Measurements from ENCODE around the gene LGALS3.
"Not testable (repeated sequence)": the region's sequence is repeated elsewhere in the genome, so short reads cannot be mapped to it uniquely, and the experiment has no call there.

Gene LGALS3

DNA sequence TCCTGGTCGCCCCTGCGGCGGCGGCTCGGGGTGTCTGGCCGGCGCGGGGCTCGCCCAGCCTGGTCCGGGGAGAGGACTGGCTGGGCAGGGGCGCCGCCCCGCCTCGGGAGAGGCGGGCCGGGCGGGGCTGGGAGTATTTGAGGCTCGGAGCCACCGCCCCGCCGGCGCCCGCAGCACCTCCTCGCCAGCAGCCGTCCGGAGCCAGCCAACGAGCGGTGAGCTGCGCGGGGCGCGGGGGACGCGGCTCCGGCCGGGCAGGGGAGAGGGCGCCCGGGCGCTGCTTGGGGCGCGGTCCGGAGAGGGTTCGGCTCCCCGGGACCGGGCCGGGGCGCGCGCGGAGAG, at the start of gene LGALS3:
Gene LGALS3, plus strand, starts transcription at position 167 of the 342 bp plus-strand sequence. CDS start 8,122 bp downstream, outside the sequence.
- Histone ChIP-seq H3K36me3 (ENCODE audit: insufficient read depth, low read length) (peaks cover 4% of the 10 kb centered on the region), H3K4me1 (ENCODE audit: control insufficient read depth, insufficient read depth, low read length, unreplicated experiment) (peaks cover 62% of the 10 kb centered on the region), H2AFZ (ENCODE audit: low read length, unreplicated experiment) (peak within 1 kb of the TSS; percentile 49), H3K4me3 (ENCODE audit: low read depth, low read length) (peak within 1 kb of the TSS; percentile 90), H3K27me3 (ENCODE audit: insufficient read depth, low read length) (no peaks in the 10 kb centered on the region), H3K27ac (ENCODE audit: low read depth, low read length) (peak within 1 kb of the TSS; percentile 74), H3K79me2 (ENCODE audit: control insufficient read depth, insufficient read depth, low read length, unreplicated experiment) (peaks cover 48% of the 10 kb centered on the region)

DNA sequence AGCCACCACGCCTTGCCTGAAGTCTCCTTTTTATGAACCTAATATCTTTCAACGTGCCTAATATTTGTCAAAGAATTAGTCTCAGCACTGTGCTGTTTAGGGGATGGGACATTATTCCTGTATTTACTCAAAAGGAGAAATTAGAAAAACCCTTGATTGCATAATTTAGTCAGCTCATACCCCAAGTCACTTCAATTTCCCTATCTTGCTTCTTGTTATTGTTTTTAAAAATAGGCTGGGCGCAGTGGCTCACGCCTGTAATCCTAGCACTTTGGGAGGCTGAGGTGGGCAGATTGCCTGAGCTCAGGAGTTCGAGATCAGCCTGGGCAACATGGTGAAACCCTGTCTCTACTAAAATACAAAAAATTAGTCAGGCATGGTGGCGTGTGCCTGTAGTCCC, 49.1 kb upstream of the LGALS3 start:
- not testable (repeated sequence) for H3K4me3 ChIP-seq (ENCODE audit: low read depth, low read length); H3K79me2 ChIP-seq (ENCODE audit: control insufficient read depth, insufficient read depth, low read length, unreplicated experiment); H3K4me1 ChIP-seq (ENCODE audit: control insufficient read depth, insufficient read depth, low read length, unreplicated experiment); H3K36me3 ChIP-seq (ENCODE audit: insufficient read depth, low read length); H2AFZ ChIP-seq (ENCODE audit: low read length, unreplicated experiment); H3K27ac ChIP-seq (ENCODE audit: low read depth, low read length); H3K27me3 ChIP-seq (ENCODE audit: insufficient read depth, low read length)

DNA sequence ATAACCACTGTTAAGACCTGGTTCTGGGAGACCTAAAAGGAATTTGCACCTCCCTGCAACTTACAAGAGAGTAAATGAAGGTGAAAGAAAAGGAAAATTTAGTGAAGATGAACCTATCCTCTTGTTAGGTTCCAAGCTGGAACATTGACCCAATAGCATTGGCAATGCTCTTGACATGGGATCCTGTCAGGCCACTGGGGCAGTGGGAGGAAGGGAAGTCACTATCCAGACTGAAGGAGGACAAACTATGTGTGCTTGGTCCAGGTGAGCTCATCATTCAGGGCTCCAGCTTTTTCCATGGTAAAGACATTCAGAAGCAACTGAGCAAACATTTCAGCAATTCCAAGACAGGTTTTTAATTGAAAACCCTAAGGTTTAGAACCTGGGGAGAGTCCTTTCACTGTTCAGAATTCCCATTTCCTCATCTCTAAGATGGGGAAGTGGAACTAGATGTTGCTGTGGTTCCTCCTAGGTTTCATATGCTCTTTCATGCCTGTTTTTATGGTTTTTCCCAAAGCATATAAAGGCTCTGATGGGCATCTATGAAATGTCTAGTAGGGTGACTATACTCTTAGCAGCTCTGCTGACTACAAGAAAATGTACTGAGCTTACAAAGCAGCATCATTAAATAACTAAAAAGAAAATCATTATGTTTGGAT, 44.5 kb upstream of the LGALS3 start:
- Histone ChIP-seq H3K79me2 (ENCODE audit: control insufficient read depth, insufficient read depth, low read length, unreplicated experiment) (no peaks in the 10 kb centered on the region), H2AFZ (ENCODE audit: low read length, unreplicated experiment) (no peak overlapping the region), H3K27me3 (ENCODE audit: insufficient read depth, low read length) (no peaks in the 10 kb centered on the region), H3K4me3 (ENCODE audit: low read depth, low read length) (no peak overlapping the region), H3K36me3 (ENCODE audit: insufficient read depth, low read length) (no peaks in the 10 kb centered on the region), H3K27ac (ENCODE audit: low read depth, low read length) (no peak overlapping the region), H3K4me1 (ENCODE audit: control insufficient read depth, insufficient read depth, low read length, unreplicated experiment) (peaks cover 4% of the 10 kb centered on the region)

DNA sequence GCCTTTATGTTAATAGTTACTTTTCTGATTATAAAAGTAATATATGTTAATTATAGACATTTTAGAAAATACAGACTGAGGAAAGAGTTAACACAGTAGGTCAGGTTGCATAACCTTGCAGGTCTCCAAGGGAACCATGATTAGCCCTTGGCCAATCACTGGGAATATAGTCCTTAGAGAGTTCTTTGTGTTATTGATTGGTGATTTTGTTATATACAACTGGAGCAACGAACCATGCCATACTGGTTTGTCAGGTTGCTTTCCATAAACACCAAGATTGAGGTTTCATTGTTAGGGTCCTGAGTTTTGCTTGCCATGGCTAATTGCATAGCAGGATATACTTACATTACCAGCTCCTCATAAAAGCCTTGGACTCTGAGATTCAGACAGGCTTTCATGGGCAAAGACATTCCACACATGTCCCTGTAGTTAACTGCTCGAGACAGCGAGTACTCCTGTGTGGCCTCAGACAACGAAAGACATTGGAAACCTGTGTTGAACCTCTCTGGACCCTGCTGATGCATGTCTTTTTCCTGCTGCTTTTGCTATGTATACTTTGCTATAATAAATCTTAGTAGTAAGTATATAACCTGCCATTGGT, 43.9 kb upstream of the LGALS3 start:
- no peak overlapping the region for H3K27ac ChIP-seq (ENCODE audit: low read depth, low read length)
- H3K4me1 ChIP-seq (ENCODE audit: control insufficient read depth, insufficient read depth, low read length, unreplicated experiment): peaks cover 4% of the 10 kb centered on the region
- no peaks in the 10 kb centered on the region for H3K27me3 ChIP-seq (ENCODE audit: insufficient read depth, low read length)
- H2AFZ ChIP-seq (ENCODE audit: low read length, unreplicated experiment): no peak overlapping the region
- H3K4me3 ChIP-seq (ENCODE audit: low read depth, low read length): no peak overlapping the region
- H3K79me2 ChIP-seq (ENCODE audit: control insufficient read depth, insufficient read depth, low read length, unreplicated experiment): no peaks in the 10 kb centered on the region
- no peaks in the 10 kb centered on the region for H3K36me3 ChIP-seq (ENCODE audit: insufficient read depth, low read length)

DNA sequence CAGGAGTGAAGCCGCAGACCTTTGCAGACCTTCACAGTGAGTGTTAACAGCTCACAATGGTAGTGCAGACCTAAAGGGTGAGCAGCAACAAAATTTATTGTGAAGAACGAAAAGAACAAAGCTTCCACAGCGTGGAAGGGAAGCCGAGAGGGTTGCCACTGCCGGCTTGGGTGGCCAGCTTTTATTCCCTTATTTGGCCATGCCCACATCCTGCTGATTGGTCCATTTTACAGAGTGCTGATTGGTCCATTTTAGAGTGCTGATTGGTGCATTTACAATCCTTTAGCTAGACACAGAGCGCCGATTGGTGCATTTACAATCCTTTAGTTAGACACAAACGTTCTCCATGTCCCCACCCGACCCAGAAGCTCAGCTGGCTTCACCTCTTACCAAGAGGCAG, 42.1 kb upstream of the LGALS3 start:
- no peaks in the 10 kb centered on the region for H3K27me3 ChIP-seq (ENCODE audit: insufficient read depth, low read length)
- no peaks in the 10 kb centered on the region for H3K36me3 ChIP-seq (ENCODE audit: insufficient read depth, low read length)
- H3K27ac ChIP-seq (ENCODE audit: low read depth, low read length): no peak overlapping the region
- H3K79me2 ChIP-seq (ENCODE audit: control insufficient read depth, insufficient read depth, low read length, unreplicated experiment): no peaks in the 10 kb centered on the region
- peaks cover 4% of the 10 kb centered on the region for H3K4me1 ChIP-seq (ENCODE audit: control insufficient read depth, insufficient read depth, low read length, unreplicated experiment)
- no peak overlapping the region for H2AFZ ChIP-seq (ENCODE audit: low read length, unreplicated experiment)
- H3K4me3 ChIP-seq (ENCODE audit: low read depth, low read length): no peak overlapping the region

GRCh38 chr14:55088356-55088755, 40.7 kb upstream of the LGALS3 start:
- H2AFZ ChIP-seq (ENCODE audit: low read length, unreplicated experiment): no peak overlapping the region
- H3K4me1 ChIP-seq (ENCODE audit: control insufficient read depth, insufficient read depth, low read length, unreplicated experiment): peaks cover 4% of the 10 kb centered on the region
- H3K36me3 ChIP-seq (ENCODE audit: insufficient read depth, low read length): no peaks in the 10 kb centered on the region
- no peak overlapping the region for H3K27ac ChIP-seq (ENCODE audit: low read depth, low read length)
- no peak overlapping the region for H3K4me3 ChIP-seq (ENCODE audit: low read depth, low read length)
- H3K79me2 ChIP-seq (ENCODE audit: control insufficient read depth, insufficient read depth, low read length, unreplicated experiment): no peaks in the 10 kb centered on the region
- H3K27me3 ChIP-seq (ENCODE audit: insufficient read depth, low read length): no peaks in the 10 kb centered on the region

- no peaks in the 10 kb centered on the region for H3K79me2 ChIP-seq (ENCODE audit: control insufficient read depth, insufficient read depth, low read length, unreplicated experiment)
- no peak overlapping the region for H3K27ac ChIP-seq (ENCODE audit: low read depth, low read length)
- no peak overlapping the region for H2AFZ ChIP-seq (ENCODE audit: low read length, unreplicated experiment)
Measured at GRCh38 chr14:55092341-55092740, 36.7 kb upstream of the LGALS3 start.

GRCh38 chr14:55094292-55095157, 34.5 kb upstream of the LGALS3 start:
- H3K27ac ChIP-seq (ENCODE audit: low read depth, low read length): no peak overlapping the region

More at GRCh38 chr14:55092341-55092740, 36.7 kb upstream of the LGALS3 start:
- no peaks in the 10 kb centered on the region for H3K36me3 ChIP-seq (ENCODE audit: insufficient read depth, low read length)
- peaks cover 13% of the 10 kb centered on the region for H3K4me1 ChIP-seq (ENCODE audit: control insufficient read depth, insufficient read depth, low read length, unreplicated experiment)
- no peaks in the 10 kb centered on the region for H3K27me3 ChIP-seq (ENCODE audit: insufficient read depth, low read length)
- no peak overlapping the region for H3K4me3 ChIP-seq (ENCODE audit: low read depth, low read length)

DNA sequence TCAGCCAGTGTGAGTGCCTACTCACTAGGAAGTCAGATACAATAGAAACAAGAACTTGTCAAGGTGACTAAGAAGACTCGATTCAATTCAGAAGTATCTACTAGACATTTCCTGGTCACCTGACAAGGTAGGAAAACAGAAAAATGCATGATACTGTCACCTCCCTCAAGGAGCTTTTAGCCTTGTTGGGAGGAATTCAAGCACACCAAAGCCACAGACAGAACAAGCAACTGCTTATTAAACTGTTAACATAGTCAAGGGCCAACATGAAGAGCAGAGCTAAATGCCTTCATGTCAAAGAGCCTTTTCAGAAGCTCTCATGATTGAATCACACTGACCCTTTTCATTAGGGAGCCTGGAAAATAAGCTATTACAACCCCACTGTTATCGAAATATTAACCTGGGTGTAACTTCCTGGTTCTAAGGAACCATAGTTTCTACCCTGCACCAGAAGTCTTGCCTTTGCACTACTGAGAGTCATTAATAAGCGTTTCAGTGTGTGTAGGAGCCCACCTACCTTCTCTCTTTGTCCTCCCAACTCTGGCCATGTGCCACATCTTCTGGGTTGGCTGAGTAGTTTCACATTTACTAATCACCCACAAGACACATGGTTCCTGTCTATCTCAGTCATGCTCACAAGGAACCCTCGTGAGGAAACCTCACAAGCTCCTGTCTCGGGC, 31.0 kb upstream of the LGALS3 start:
- Histone ChIP-seq H3K4me1 (ENCODE audit: control insufficient read depth, insufficient read depth, low read length, unreplicated experiment) (peaks cover 32% of the 10 kb centered on the region), H3K36me3 (ENCODE audit: insufficient read depth, low read length) (no peaks in the 10 kb centered on the region), H3K4me3 (ENCODE audit: low read depth, low read length) (no peak overlapping the region), H3K27me3 (ENCODE audit: insufficient read depth, low read length) (no peaks in the 10 kb centered on the region), H3K27ac (ENCODE audit: low read depth, low read length) (no peak overlapping the region), H2AFZ (ENCODE audit: low read length, unreplicated experiment) (no peak overlapping the region), H3K79me2 (ENCODE audit: control insufficient read depth, insufficient read depth, low read length, unreplicated experiment) (no peaks in the 10 kb centered on the region)

More at GRCh38 chr14:55094292-55095157, 34.5 kb upstream of the LGALS3 start:
- H3K4me1 ChIP-seq (ENCODE audit: control insufficient read depth, insufficient read depth, low read length, unreplicated experiment): peaks cover 10% of the 10 kb centered on the region
- no peaks in the 10 kb centered on the region for H3K27me3 ChIP-seq (ENCODE audit: insufficient read depth, low read length)
- no peak overlapping the region for H3K4me3 ChIP-seq (ENCODE audit: low read depth, low read length)
- no peaks in the 10 kb centered on the region for H3K36me3 ChIP-seq (ENCODE audit: insufficient read depth, low read length)
- no peak overlapping the region for H2AFZ ChIP-seq (ENCODE audit: low read length, unreplicated experiment)
- no peaks in the 10 kb centered on the region for H3K79me2 ChIP-seq (ENCODE audit: control insufficient read depth, insufficient read depth, low read length, unreplicated experiment)

DNA sequence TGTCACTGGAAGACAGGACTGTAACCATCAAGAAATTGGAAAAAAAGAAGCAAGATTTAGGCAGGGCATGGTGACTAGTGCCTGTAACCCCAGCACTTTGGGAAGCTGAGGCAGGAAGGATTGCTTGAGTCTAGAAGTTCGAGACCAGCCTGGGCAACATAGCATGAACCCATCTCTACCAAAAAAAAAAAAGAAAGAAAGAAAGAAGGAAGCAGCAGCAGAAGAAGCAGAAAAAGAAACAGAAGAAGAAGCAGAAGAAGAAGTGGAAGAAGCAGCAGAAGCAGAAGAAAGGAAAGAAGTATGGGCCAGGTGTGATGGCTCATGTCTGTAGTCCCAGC, 30.5 kb upstream of the LGALS3 start:
- Histone ChIP-seq H3K27me3 (ENCODE audit: insufficient read depth, low read length) (no peaks in the 10 kb centered on the region), H3K4me1 (ENCODE audit: control insufficient read depth, insufficient read depth, low read length, unreplicated experiment) (peaks cover 37% of the 10 kb centered on the region), H3K27ac (ENCODE audit: low read depth, low read length) (no peak overlapping the region), H3K36me3 (ENCODE audit: insufficient read depth, low read length) (no peaks in the 10 kb centered on the region), H2AFZ (ENCODE audit: low read length, unreplicated experiment) (no peak overlapping the region), H3K79me2 (ENCODE audit: control insufficient read depth, insufficient read depth, low read length, unreplicated experiment) (no peaks in the 10 kb centered on the region), H3K4me3 (ENCODE audit: low read depth, low read length) (no peak overlapping the region)

Measured in ACC112 (cell line).